ENCODE results near the gene MLNR.

Gene MLNR

DNA sequence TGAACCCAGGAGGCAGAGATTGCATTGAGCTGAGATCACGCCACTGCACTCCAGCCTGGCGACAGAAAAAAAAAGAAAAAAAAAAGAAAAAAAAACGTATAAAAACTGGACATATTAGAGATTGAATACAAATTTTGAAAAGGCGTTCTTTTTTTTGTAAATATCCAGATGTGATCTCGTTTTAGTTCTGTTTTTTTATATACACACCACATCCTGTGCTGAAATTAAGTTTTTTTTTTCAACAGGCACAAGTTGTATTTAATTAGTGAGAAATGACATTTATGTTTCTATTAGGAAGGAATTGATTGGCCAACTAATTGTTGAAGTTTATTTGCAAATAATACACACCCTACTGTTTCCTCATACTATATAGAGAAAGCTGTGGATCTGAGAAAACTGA lies 31.2 kb downstream of the MLNR start:
- no peak for DNase-seq (ENCODE audit: low read depth in 2 of 2)
- H3K4me3 ChIP-seq (replicated peaks in 1 of 2; ENCODE audit: low read depth in 2 of 2, low read length in 2 of 2), result no peak overlapping the region
- TF ChIP-seq, protein P1, sequence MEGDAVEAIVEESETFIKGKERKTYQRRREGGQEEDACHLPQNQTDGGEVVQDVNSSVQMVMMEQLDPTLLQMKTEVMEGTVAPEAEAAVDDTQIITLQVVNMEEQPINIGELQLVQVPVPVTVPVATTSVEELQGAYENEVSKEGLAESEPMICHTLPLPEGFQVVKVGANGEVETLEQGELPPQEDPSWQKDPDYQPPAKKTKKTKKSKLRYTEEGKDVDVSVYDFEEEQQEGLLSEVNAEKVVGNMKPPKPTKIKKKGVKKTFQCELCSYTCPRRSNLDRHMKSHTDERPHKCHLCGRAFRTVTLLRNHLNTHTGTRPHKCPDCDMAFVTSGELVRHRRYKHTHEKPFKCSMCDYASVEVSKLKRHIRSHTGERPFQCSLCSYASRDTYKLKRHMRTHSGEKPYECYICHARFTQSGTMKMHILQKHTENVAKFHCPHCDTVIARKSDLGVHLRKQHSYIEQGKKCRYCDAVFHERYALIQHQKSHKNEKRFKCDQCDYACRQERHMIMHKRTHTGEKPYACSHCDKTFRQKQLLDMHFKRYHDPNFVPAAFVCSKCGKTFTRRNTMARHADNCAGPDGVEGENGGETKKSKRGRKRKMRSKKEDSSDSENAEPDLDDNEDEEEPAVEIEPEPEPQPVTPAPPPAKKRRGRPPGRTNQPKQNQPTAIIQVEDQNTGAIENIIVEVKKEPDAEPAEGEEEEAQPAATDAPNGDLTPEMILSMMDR (IDR thresholded peaks at IDR 0.05; ENCODE audit: low read depth, low read length), result no peak

DNA sequence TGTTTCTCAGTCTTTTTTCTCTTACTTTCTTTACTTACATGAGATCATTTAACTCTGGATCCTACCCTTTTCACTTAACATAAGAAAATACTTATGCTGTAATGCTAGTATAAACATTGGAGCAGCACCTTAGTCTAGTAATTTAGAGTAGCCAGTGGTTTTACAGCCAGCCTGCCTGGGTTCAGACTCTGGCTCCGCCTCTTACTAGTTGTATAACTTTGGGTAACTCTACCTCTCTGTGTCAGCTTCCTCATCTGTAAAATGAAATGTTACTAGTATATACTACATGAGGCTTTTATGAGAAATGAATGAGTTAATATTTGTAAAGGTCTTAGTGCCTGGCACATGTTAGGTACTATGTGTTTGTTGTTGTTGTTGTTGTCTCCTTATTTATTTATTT lies 33.2 kb downstream of the MLNR start:
- no peak overlapping the region for H3K4me3 ChIP-seq (replicated peaks in 1 of 2; ENCODE audit: low read depth in 2 of 2, low read length in 2 of 2)
- TF ChIP-seq, protein P1 (IDR thresholded peaks at IDR 0.05; ENCODE audit: low read depth, low read length), result no peak
- no peak for DNase-seq (ENCODE audit: low read depth in 2 of 2)

DNA sequence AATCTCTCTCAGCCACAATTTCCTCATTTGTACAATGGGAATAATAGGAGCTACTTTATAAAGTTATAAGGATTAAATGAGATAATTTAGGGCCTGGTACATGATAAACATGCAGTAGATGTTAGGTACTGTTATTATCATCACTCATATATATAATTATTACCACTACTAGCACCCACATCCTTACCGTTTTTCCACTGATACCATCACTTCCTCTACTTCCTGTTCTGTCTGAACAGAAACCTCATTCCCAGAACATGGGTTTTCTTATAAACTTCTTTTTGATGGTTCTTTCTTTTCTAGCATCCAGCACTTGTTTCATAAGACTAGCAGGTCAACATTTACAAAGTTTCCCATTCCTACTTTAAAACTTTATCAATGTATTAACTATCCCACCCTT lies 33.9 kb downstream of the MLNR start:
- no peak for DNase-seq (ENCODE audit: low read depth in 2 of 2)
- TF ChIP-seq, protein P1 (IDR thresholded peaks at IDR 0.05; ENCODE audit: low read depth, low read length), result no peak
- H3K4me3 ChIP-seq (replicated peaks in 1 of 2; ENCODE audit: low read depth in 2 of 2, low read length in 2 of 2), result no peak overlapping the region

DNA sequence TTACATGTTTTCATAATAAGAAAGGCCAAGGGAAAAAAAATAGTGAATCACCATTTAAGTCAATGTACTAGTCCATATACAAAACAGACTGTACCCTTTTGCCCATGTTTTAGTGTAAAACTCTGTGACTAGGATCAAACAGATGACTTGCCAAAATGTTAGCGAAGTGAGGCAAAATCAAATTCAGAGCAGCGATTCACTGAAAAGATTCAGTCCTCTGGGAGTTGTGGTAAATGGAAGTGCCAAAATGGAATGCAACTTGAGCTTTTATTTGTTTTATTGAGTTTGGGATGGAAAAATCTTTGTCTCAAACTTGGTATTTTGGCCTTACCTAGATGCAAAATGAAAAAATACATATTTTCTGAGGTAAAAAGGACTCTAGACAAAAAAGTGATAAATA lies 36.7 kb downstream of the MLNR start:
- DNase-seq (ENCODE audit: low read depth in 2 of 2), result peak; percentile 43 to 66
- TF ChIP-seq, protein P1 (IDR thresholded peaks at IDR 0.05; ENCODE audit: low read depth, low read length), result no peak
- H3K4me3 ChIP-seq (replicated peaks in 1 of 2; ENCODE audit: low read depth in 2 of 2, low read length in 2 of 2), result no peak overlapping the region

DNA sequence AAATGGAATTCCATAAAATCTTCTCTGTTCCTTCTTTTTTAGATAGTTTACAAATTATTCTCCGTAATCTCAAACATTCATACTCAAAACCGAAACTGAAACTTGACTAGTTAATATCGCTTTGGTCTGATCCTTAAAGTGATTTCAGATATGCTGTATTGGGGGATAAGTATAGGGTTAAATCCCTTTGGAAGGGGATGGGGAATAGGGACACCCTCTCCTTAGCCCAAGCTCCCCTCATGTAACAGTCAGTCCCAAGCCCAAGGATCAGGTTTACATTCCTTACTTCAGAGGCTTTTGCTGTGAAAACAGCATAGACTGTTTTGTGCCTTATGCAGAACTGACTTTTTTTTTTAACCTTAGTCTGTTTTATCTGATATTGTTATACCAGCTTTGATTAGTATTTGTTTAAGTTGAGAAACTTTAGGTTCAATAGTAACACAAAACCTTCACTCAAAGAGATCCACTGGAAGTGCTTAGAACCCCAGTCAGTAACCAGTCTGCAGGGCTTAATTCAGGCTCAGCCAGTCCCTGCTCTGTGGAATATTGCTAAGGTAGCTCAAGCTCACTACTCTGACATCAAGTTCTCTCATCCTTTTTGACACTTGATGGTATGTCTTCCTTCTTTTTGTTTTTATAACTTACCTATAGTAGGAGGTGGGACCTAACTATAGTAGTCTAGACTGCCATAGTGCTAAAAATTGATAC lies 38.1 kb downstream of the MLNR start:
- H3K4me3 ChIP-seq (replicated peaks in 1 of 2; ENCODE audit: low read depth in 2 of 2, low read length in 2 of 2), result no peak overlapping the region
- no peak for DNase-seq (ENCODE audit: low read depth in 2 of 2)
- TF ChIP-seq, protein P1 (IDR thresholded peaks at IDR 0.05; ENCODE audit: low read depth, low read length), result no peak

DNA sequence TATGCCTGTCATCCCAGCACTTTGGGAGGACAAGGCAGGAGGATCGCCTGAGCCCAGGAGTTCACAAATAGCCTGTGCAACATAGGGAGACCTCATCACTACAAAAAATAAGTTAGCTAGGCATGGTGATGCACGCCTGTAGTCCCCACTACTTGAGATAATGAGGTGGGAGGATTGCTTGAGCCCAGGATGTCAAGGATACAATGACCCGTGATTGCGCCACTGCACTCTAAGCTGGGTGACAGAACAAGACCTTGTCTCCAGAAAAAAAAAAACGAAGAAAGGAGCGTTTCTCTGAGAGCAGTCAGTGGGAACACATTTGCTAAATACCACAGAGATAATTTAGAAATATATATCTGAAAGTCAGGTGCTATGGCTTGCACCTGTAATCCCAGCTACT lies 39.4 kb downstream of the MLNR start:
- TF ChIP-seq, protein P1 (IDR thresholded peaks at IDR 0.05; ENCODE audit: low read depth, low read length), result no peak
- DNase-seq (ENCODE audit: low read depth in 2 of 2), result no peak
- H3K4me3 ChIP-seq (replicated peaks in 1 of 2; ENCODE audit: low read depth in 2 of 2, low read length in 2 of 2), result no peak overlapping the region

DNA sequence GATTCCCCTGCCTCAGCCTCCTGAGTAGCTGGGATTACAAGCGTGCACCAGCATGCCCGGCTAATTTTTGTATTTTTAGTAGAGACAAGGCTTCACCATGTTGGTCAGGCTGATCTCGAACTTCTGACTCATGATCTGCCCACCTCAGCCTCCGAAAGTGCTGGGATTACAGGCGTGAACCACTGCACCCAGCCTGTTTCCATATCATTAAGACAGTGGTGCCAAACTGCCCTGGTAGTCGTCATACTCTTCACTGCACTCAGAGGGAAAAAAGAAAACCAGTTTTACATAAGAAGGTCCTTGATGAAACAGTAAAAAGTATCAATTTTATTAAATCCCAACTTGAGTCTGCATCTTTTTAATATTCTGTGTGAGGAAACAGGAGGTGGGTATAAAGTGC lies 42.5 kb downstream of the MLNR start:
- DNase-seq (ENCODE audit: low read depth in 2 of 2), result no peak
- TF ChIP-seq, protein P1 (IDR thresholded peaks at IDR 0.05; ENCODE audit: low read depth, low read length), result no peak
- no peak overlapping the region for H3K4me3 ChIP-seq (replicated peaks in 1 of 2; ENCODE audit: low read depth in 2 of 2, low read length in 2 of 2)

Data from cardiac fibroblast (primary cell).